K562 (cell line): ENCODE measurements around the gene POF1B. TPM values are rescaled to one million over a fixed set of nuclear protein-coding genes. Genes with fewer than 3 reads are reported as not detected.

Source experiments
- ATAC-seq: fragments of 200-7000 bp; cut with Tn5 transposase; 3 replicates; pipeline ENCODE4 v1.9.1; 2020; ENCODE audit warnings: moderate library complexity
- BruUV-seq: library from RNA; stranded (reverse); fragments of 400-500 nt; replicated peaks from 2 replicates; lab custom pipeline; 2021; lab: Mats Ljungman, UMichigan
- CTCF ChIA-PET: fragments of 300-600 bp; formaldehyde crosslinking; extraction: SDS; loops from one replicate; lab custom pipeline; 2021; ENCODE audit warnings: low intra/inter-chr PET ratio; lab: Yijun Ruan, JAX
- POLR2A ChIA-PET: fragments of 300-600, 350-650 bp; sonication (Branson Sonifier 250); formaldehyde crosslinking; extraction: SDS; loops from one replicate; lab custom pipeline; 2021; ENCODE audit warnings: antibody characterized with exemption, inconsistent platforms; lab: Yijun Ruan, JAX
- DNase-seq, 4 experiments: peaks; one replicate each; pipeline versions ENCODE4 v3.0.0 to v3.0.0-alpha.2; 2011 to 2018; ENCODE audit warnings: low spot score in 3 of 4, mixed read lengths in 3 of 4; ENCODE audit errors: extremely low read depth in 1 of 4
- FAIRE-seq: peaks from 2 replicates; lab custom pipeline; 2011; peaks lifted over from hg19 to GRCh38; lab: Jason Lieb, UNC
- H2AFZ ChIP-seq: 2 replicates; pipeline ENCODE4 v1.6.0; 2011; ENCODE audit warnings: low read depth, low read length, control low read depth, inconsistent platforms
- H3K27ac ChIP-seq: fragments of 200-600 bp; 3 replicates; pipeline ENCODE4 v1.8.0; 2011; ENCODE audit warnings: low read depth, mild to moderate bottlenecking, control low read depth, inconsistent platforms, low read length, moderate library complexity, mixed read lengths; ENCODE audit errors: extremely low read depth
- H3K27me3 ChIP-seq, 2 experiments: fragments of 300-600 bp in 1 of 2; 2 replicates in 1 of 2; 3 replicates in 1 of 2; pipeline versions ENCODE4 v1.6.0 to v1.8.0; 2011; ENCODE audit warnings: inconsistent platforms in 2 of 2, low read length in 2 of 2, mild to moderate bottlenecking in 1 of 2, mixed read lengths in 1 of 2, moderate library complexity in 1 of 2; ENCODE audit not compliant: control insufficient read depth in 2 of 2, insufficient read depth in 2 of 2
- H3K36me3 ChIP-seq: fragments of 300-600 bp; 3 replicates; pipeline ENCODE4 v1.8.0; 2011; ENCODE audit warnings: mild to moderate bottlenecking, low read length, inconsistent platforms; ENCODE audit not compliant: control insufficient read depth, insufficient read depth
- H3K4me1 ChIP-seq, 2 experiments: fragments of 200-600 bp in 1 of 2; replicated peaks in 1 of 2; 2 replicates in 1 of 2; 3 replicates in 1 of 2; pipeline versions ENCODE4 v1.5.1 to v1.8.0; 2011; ENCODE audit warnings: inconsistent platforms in 2 of 2, low read length in 2 of 2, mild to moderate bottlenecking in 1 of 2, mixed read lengths in 1 of 2, moderate library complexity in 1 of 2; ENCODE audit not compliant: control insufficient read depth in 2 of 2, insufficient read depth in 2 of 2
- H3K4me2 ChIP-seq: 2 replicates; pipeline ENCODE4 v1.6.1; 2011; ENCODE audit warnings: low read length, control low read depth, inconsistent platforms, mixed read lengths; ENCODE audit not compliant: insufficient read depth
- H3K4me3 ChIP-seq: fragments of 200-600 bp; sonication (generic), shearing (Covaris generic); 2 replicates; pipeline ENCODE4 v1.5.1; 2016; ENCODE audit warnings: control low read depth, inconsistent platforms
- H3K79me2 ChIP-seq: fragments of 200-600 bp; 3 replicates; pipeline ENCODE4 v1.8.0; 2011; ENCODE audit warnings: low read length, inconsistent platforms; ENCODE audit not compliant: control insufficient read depth, insufficient read depth
- H3K9ac ChIP-seq, 2 experiments: 2 replicates each; pipeline versions ENCODE4 v1.6.0 to v1.6.1; 2011; ENCODE audit warnings: low read depth in 2 of 2, low read length in 2 of 2, control low read depth in 1 of 2, inconsistent platforms in 1 of 2, mild to moderate bottlenecking in 1 of 2, mixed read lengths in 1 of 2; ENCODE audit not compliant: insufficient read depth in 1 of 2
- H3K9me1 ChIP-seq: one replicate; pipeline ENCODE4 v1.6.0; 2011; ENCODE audit warnings: inconsistent platforms, mild to moderate bottlenecking, low read length, moderate library complexity; ENCODE audit not compliant: control insufficient read depth, insufficient read depth
- H3K9me3 ChIP-seq: replicated peaks from 2 replicates; pipeline ENCODE4 v1.5.1; 2011; ENCODE audit warnings: low read depth, low read length, inconsistent platforms; ENCODE audit not compliant: control insufficient read depth, insufficient read depth
- H4K20me1 ChIP-seq: replicated peaks from 2 replicates; pipeline ENCODE4 v1.6.1; 2011; ENCODE audit warnings: low read length, inconsistent platforms, mixed read lengths; ENCODE audit not compliant: control insufficient read depth, insufficient read depth
- HLTF ChIP-seq: fragments of 450-650 bp; IDR thresholded peaks from 2 replicates; pipeline ENCODE4 v1.6.1; 2016
- NFXL1 ChIP-seq: fragments of 450-650 bp; formaldehyde crosslinking; IDR thresholded peaks from 2 replicates; pipeline ENCODE4 v1.4.0; 2021; ENCODE audit warnings: mild to moderate bottlenecking
- ZBTB49 ChIP-seq: sonication (generic); formaldehyde crosslinking; IDR thresholded peaks from 2 replicates; pipeline ENCODE4 v1.8.0; 2022; ENCODE audit warnings: missing genetic modification reagents, mild to moderate bottlenecking, borderline replicate concordance
- ZKSCAN1 ChIP-seq: fragments of 150-350 bp; IDR thresholded peaks from 2 replicates; pipeline ENCODE4 v1.6.1; 2016; ENCODE audit warnings: low read depth, low read length
- ZNF133 ChIP-seq: fragments of 250-450 bp; sonication (Bioruptor Pico); IDR thresholded peaks from 2 replicates; pipeline ENCODE4 v1.4.0; 2020; ENCODE audit warnings: mild to moderate bottlenecking
- ZNF561 ChIP-seq: fragments of 450-650 bp; formaldehyde crosslinking; conservative IDR thresholded peaks from 2 replicates; pipeline ENCODE4 v1.4.0; 2020; ENCODE audit warnings: mild to moderate bottlenecking, moderate library complexity
- WGBS: fragments of 100-300 bp; shearing (Covaris generic); methylation state at CpG from one replicate; pipeline ENCODE4 v1.1.6; 2016; ENCODE audit warnings: low coverage, mixed read lengths; ENCODE audit not compliant: insufficient coverage; ENCODE audit errors: missing lambda C conversion rate; 5-methylcytosine and 5-hydroxymethylcytosine counted together
- in situ Hi-C: fragments of 300-500 bp; cut with MboI; formaldehyde crosslinking; loops from 4 replicates; pipeline ENCODE4 v1.15.0; 2018; ENCODE audit warnings: inconsistent platforms, mixed read lengths
- intact Hi-C: fragments of 100-400 bp; cut with micrococcal nuclease; formaldehyde crosslinking; loops from 2 replicates; pipeline ENCODE4 v1.14.2; 2022
- polyA plus RNA-seq, 8 experiments: library from polyadenylated mRNA; depleted of rRNA in 4 of 8; stranded (reverse) in 5 of 8; unstranded in 3 of 8; fragments of >200 nt; fragmentation: Nextera tagmentation in 2 of 8; fragmentation: Illumina TruSeq in 1 of 8; extraction: Ambion mirVana in 2 of 8; extraction: Trizol in 1 of 8; gene quantifications; 2 replicates each; pipeline versions ENCODE4 v1.2.1 to v1.2.3, GENCODE V29; 2011 to 2014; ENCODE audit warnings: inconsistent platforms in 1 of 8, missing spikeins in 1 of 8
- total RNA-seq, 7 experiments: library from RNA; depleted of rRNA in 6 of 7; stranded (reverse); fragments of >200 nt in 6 of 7; fragmentation: Illumina TruSeq in 2 of 7; extraction: Trizol in 2 of 7; gene quantifications; 2 replicates each; pipeline versions ENCODE4 v1.2.1 to v1.2.3, GENCODE V29; 2011 to 2021; ENCODE audit warnings: low replicate concordance in 1 of 7

Gene POF1B
- total and polyA plus RNA-seq, 9 of the 15 experiments (the other 6 are each of a cell fraction or from before 2014, with no cell fraction given): 0.03 to 0.57 (median 0.07) TPM; not detected in 1

- FAIRE-seq: no peak
- H3K27me3 ChIP-seq: no peaks in the 10 kb centered on the region
- ChIA-PET POLR2A (no interaction called here), CTCF (no interaction called here)
- no peaks in the 10 kb centered on the region for H3K79me2 ChIP-seq
- no peak overlapping the region for H2AFZ ChIP-seq
- ATAC-seq: no peak
- intact Hi-C loops: no loop called here
- BruUV-seq: no TSS peak
- H3K4me3 ChIP-seq: no peak overlapping the region
- H3K9me1 ChIP-seq: no peaks in the 10 kb centered on the region
- no peaks in the 10 kb centered on the region for H3K9me3 ChIP-seq
- H4K20me1 ChIP-seq: no peaks in the 10 kb centered on the region
- WGBS: 0% methylated on average over 6 of the region's 29 CpGs
- in situ Hi-C loops: no loop called here
- no peak overlapping the region for H3K27ac ChIP-seq
- no peaks in the 10 kb centered on the region for H3K4me1 ChIP-seq
- TF ChIP-seq HLTF (no peak), ZNF133 (CRISPR knock-in tag) (no peak), ZNF561 (CRISPR knock-in tag) (no peak), ZBTB49 (no peak), NFXL1 (CRISPR knock-in tag) (no peak), ZKSCAN1 (no peak)
- TF ChIP-seq, all 486 proteins: peak for 0
- Histone ChIP-seq H3K36me3 (no peaks in the 10 kb centered on the region), H3K9ac (no peak overlapping the region), H3K4me2 (no peak overlapping the region)
- DNase-seq: no peak
Observed at GRCh38 chrX:85326234-85327059, 53.0 kb downstream of the POF1B start.
